ENCODE results near the gene KIF26B. TPM values are rescaled to one million over a fixed set of nuclear protein-coding genes. Genes with fewer than 3 reads are reported as not detected.

Gene KIF26B
- polyA plus RNA-seq, 2 of the 4 experiments (the other 2 are of a cell fraction) = 0.01 to 0.04 TPM

GRCh38 chr1:245105815-245106410, 48.9 kb upstream of the KIF26B start:
- ChIA-PET CTCF (interaction anchor here (0.6 to 1.0 kb wide), 2 partner anchors 46 to 209 kb away, joined by 3 read pairs; no protein-coding TSS in a partner anchor), POLR2A (no interaction called here)
- FAIRE-seq = no peak
- WGBS (ENCODE audit: missing lambda C conversion rate) = 72% methylated on average over 5 of the region's 5 CpGs
- no peak for ATAC-seq
- Histone ChIP-seq H3K9me3 (no peaks in the 10 kb centered on the region), H3K4me1 (no peaks in the 10 kb centered on the region), H3K27ac (no peak overlapping the region), H3K4me3 (no peak overlapping the region), H3K4me2 (no peak overlapping the region)
- TF ChIP-seq REST (IDR thresholded peaks at IDR 0.05) (no peak), NFE2L2 (conservative IDR thresholded peaks at IDR 0.05; ENCODE audit: low read length) (no peak), TFCP2L1 (CRISPR knock-in tag; IDR thresholded peaks at IDR 0.05) (no peak), FOSL2 (IDR thresholded peaks at IDR 0.05) (no peak), FOSL2 (CRISPR knock-in tag; IDR thresholded peaks at IDR 0.05) (no peak), E2F6 (IDR thresholded peaks at IDR 0.05; ENCODE audit: borderline replicate concordance, low read depth) (no peak), MYC (IDR thresholded peaks at IDR 0.05; ENCODE audit: borderline replicate concordance, low read length) (no peak), MAFK (IDR thresholded peaks at IDR 0.05; ENCODE audit: partially characterized antibody) (no peak), MAZ (IDR thresholded peaks at IDR 0.05; ENCODE audit: borderline replicate concordance, low read depth, low read length) (no peak), USF2 (IDR thresholded peaks at IDR 0.05) (no peak), PBX3 (IDR thresholded peaks at IDR 0.05) (no peak), RCOR1 (IDR thresholded peaks at IDR 0.05; ENCODE audit: low read depth, low read length) (no peak), KDM5A (IDR thresholded peaks at IDR 0.05) (no peak), ZC3H11A (IDR thresholded peaks at IDR 0.05) (no peak), HOXA7 (CRISPR knock-in tag; IDR thresholded peaks at IDR 0.05) (no peak)
- DNase-seq (ENCODE audit: low read depth in 1 of 2, low spot score in 1 of 2) = no peak

- no peak for DNase-seq (ENCODE audit: low read depth in 1 of 2, low spot score in 1 of 2)
- no peak overlapping the region for H3K4me2 ChIP-seq
- no peak for TF ChIP-seq MYC (IDR thresholded peaks at IDR 0.05; ENCODE audit: borderline replicate concordance, low read length)
- no peak for TF ChIP-seq CBX2 (IDR thresholded peaks at IDR 0.05; ENCODE audit: borderline replicate concordance, low read depth)
- no peak for TF ChIP-seq RFX5 (IDR thresholded peaks at IDR 0.05)
- TF ChIP-seq ZC3H11A (IDR thresholded peaks at IDR 0.05) = no peak
- no peak for TF ChIP-seq USF2 (IDR thresholded peaks at IDR 0.05)
- TF ChIP-seq MAFK (IDR thresholded peaks at IDR 0.05; ENCODE audit: partially characterized antibody) = no peak
- TF ChIP-seq ELK1 (IDR thresholded peaks at IDR 0.05; ENCODE audit: low read depth, low read length) = no peak
- no peak for TF ChIP-seq HDAC2 (IDR thresholded peaks at IDR 0.05)
- TF ChIP-seq RAD21 (conservative IDR thresholded peaks at IDR 0.05 in 1 of 2, IDR thresholded peaks at IDR 0.05 in 1 of 2) = no peak
- TF ChIP-seq FOSB (CRISPR knock-in tag; IDR thresholded peaks at IDR 0.05) = no peak
- CTCF ChIA-PET = no interaction called here
- H3K4me3 ChIP-seq = no peak overlapping the region
- ATAC-seq = no peak; a peak in 1 of 6 replicates
- WGBS (ENCODE audit: missing lambda C conversion rate) = 93% methylated on average over 7 of the region's 7 CpGs
- H3K9me3 ChIP-seq = no peaks in the 10 kb centered on the region
- no peaks in the 10 kb centered on the region for H3K4me1 ChIP-seq
- H3K27ac ChIP-seq = no peak overlapping the region
- no peak for FAIRE-seq
- POLR2A ChIA-PET = no interaction called here
These were observed 47.0 kb upstream of the KIF26B start for GRCh38 chr1:245107776-245108114.

All from A549 (cell line).